Right lobe of liver (tissue), 4 donors: ENCODE measurements around the gene FIGN.

Experiments
- CTCF ChIP-seq, 4 donors: fragments of 200-600 bp in 3 of 4; fragments of 450-650 bp in 1 of 4; IDR thresholded peaks; one replicate each; pipeline versions ENCODE4 v1.5.1 to v1.8.0; 2016 to 2022; ENCODE audit warnings: antibody characterized with exemption in 4 of 4, mild to moderate bottlenecking in 2 of 4
- POLR2A ChIP-seq: fragments of 450-650 bp; IDR thresholded peaks from one replicate; pipeline ENCODE4 v1.6.1; 2017; ENCODE audit warnings: antibody characterized with exemption, mild to moderate bottlenecking
- donor health status: DM: no; HTN: no; CAD: no.
- donor health status: DM: no; HTN: no; CAD: no.
- donor health status: DM: no; HTN: yes; CAD: no.

GRCh38 chr2:163733301-163733938 lies 2.4 kb downstream of the FIGN start:
- TF ChIP-seq CTCF (IDR thresholded peaks at IDR 0.05), result no peak
- no peak for TF ChIP-seq POLR2A
